Type B pancreatic cell (in vitro differentiated cells): ENCODE data around the gene USP47. TPM values are rescaled to one million over a fixed set of nuclear protein-coding genes. Genes with fewer than 3 reads are reported as not detected.

ENCODE experiments used
- DNase-seq: peaks from one replicate; pipeline ENCODE4 v3.0.0; 2021; ENCODE audit warnings: mixed read lengths; ENCODE audit not compliant: unreplicated experiment; ENCODE audit errors: extremely low spot score
- H3K27ac Mint-ChIP-seq: 2 replicates; pipeline ENCODE4 v1.8.0; 2021; ENCODE audit warnings: mild to moderate bottlenecking, mixed read lengths
- H3K27me3 Mint-ChIP-seq: 2 replicates; pipeline ENCODE4 v1.8.0; 2021; ENCODE audit warnings: mixed read lengths
- H3K36me3 Mint-ChIP-seq: 2 replicates; pipeline ENCODE4 v1.8.0; 2021; ENCODE audit warnings: mixed read lengths
- H3K4me1 Mint-ChIP-seq: one replicate; pipeline ENCODE4 v1.8.0; 2021; ENCODE audit warnings: mixed read lengths; ENCODE audit not compliant: unreplicated experiment
- H3K4me3 Mint-ChIP-seq: 2 replicates; pipeline ENCODE4 v1.8.0; 2021; ENCODE audit warnings: mild to moderate bottlenecking, mixed read lengths
- H3K9me3 Mint-ChIP-seq: 2 replicates; pipeline ENCODE4 v1.8.0; 2021; ENCODE audit warnings: mixed read lengths
- total RNA-seq: library from RNA; stranded (reverse); gene quantifications from 2 replicates; pipeline ENCODE4 v1.2.1, GENCODE V29; 2021; ENCODE audit warnings: low replicate concordance
- TF ChIP-seq, protein P1 (sequence below): fragments of 200-600 bp; sonication (generic); conservative IDR thresholded peaks from 2 replicates; pipeline ENCODE4 v1.5.0; 2021; ENCODE audit warnings: antibody characterized with exemption, mild to moderate bottlenecking

USP47 gene
- total RNA-seq, 1 donor from 2014 or later = 54.4 TPM

DNA sequence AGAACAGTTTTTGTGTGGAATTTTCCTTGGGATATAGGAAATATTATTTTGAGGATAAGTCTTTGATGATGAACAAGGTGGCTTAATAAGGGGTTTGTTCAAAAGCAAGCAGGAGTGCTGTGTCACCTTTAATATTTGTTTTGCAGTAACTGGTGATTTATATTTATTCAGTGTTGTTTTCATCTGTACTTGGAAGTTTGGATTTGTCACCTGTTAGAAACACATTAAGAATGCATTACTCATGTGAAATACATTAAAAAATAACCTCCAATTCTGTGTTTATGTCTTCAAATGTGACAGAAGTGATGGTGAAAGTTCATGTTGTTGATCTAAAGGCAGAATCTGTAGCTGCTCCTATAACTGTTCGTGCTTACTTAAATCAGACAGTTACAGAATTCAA, 96.2 kb downstream of the USP47 start:
- TF ChIP-seq, protein P1, sequence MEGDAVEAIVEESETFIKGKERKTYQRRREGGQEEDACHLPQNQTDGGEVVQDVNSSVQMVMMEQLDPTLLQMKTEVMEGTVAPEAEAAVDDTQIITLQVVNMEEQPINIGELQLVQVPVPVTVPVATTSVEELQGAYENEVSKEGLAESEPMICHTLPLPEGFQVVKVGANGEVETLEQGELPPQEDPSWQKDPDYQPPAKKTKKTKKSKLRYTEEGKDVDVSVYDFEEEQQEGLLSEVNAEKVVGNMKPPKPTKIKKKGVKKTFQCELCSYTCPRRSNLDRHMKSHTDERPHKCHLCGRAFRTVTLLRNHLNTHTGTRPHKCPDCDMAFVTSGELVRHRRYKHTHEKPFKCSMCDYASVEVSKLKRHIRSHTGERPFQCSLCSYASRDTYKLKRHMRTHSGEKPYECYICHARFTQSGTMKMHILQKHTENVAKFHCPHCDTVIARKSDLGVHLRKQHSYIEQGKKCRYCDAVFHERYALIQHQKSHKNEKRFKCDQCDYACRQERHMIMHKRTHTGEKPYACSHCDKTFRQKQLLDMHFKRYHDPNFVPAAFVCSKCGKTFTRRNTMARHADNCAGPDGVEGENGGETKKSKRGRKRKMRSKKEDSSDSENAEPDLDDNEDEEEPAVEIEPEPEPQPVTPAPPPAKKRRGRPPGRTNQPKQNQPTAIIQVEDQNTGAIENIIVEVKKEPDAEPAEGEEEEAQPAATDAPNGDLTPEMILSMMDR = no peak
- H3K27me3 Mint-ChIP-seq = no peaks in the 10 kb centered on the region
- H3K4me1 Mint-ChIP-seq = peaks cover 13% of the 10 kb centered on the region
- H3K27ac Mint-ChIP-seq = no peak overlapping the region
- no peaks in the 10 kb centered on the region for H3K9me3 Mint-ChIP-seq
- DNase-seq = no peak
- no peak overlapping the region for H3K4me3 Mint-ChIP-seq
- peaks cover 48% of the 10 kb centered on the region for H3K36me3 Mint-ChIP-seq

DNA sequence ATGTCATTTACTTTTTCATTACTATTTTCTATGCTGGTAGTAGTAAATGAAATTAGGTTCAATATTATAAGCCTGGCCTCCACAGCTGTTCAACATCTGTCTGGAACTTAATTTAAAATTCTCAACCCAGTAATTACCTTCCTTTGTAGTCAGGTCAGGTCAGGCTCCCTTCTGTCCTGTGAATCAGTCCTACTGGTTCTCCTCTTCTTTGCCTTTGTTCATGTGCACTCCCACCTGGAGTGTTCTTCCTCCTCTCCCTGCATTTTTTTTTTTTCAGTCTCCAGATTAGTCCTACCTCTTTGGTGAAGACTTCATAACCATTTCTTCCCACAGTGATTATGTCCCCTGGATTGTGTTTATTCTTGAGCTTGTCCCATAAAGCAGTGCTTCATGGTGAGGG, 98.8 kb downstream of the USP47 start:
- Mint-ChIP-seq H3K36me3 (peaks cover 31% of the 10 kb centered on the region), H3K27me3 (no peaks in the 10 kb centered on the region), H3K4me3 (no peak overlapping the region), H3K9me3 (no peaks in the 10 kb centered on the region), H3K4me1 (peaks cover 13% of the 10 kb centered on the region), H3K27ac (no peak overlapping the region)
- DNase-seq = no peak
- TF ChIP-seq, protein P1 = no peak

DNA sequence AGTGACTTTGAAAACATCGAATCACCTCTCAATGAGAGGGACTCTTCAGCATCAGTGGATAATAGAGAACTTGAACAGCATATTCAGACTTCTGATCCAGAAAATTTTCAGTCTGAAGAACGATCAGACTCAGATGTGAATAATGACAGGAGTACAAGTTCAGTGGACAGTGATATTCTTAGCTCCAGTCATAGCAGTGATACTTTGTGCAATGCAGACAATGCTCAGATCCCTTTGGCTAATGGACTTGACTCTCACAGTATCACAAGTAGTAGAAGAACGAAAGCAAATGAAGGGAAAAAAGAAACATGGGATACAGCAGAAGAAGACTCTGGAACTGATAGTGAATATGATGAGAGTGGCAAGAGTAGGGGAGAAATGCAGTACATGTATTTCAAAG, 100.9 kb downstream of the USP47 start:
- Mint-ChIP-seq H3K27me3 (no peaks in the 10 kb centered on the region), H3K4me1 (peaks cover 16% of the 10 kb centered on the region), H3K36me3 (peaks cover 30% of the 10 kb centered on the region), H3K27ac (no peak overlapping the region), H3K4me3 (no peak overlapping the region), H3K9me3 (no peaks in the 10 kb centered on the region)
- DNase-seq = no peak
- TF ChIP-seq, protein P1 = no peak

DNA sequence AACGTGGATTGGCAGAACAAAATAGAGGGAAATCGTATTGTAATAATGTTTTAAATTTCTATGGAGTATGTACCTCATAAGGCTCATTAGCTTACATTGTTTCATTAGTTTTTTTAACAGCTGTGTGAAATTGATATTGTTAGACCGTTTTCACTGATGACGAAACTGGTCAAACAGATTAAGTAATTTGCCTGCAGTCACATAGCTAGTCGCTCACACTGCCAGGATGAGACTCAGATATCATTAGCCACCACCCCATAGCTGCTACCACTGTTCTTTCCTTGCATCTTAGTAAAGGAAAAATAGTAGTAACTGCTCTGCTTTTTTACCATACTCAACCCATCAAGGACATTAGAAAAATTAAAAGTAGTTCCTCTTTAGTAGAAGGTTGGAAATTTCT, 102.7 kb downstream of the USP47 start:
- no peaks in the 10 kb centered on the region for H3K27me3 Mint-ChIP-seq
- no peak for DNase-seq
- H3K9me3 Mint-ChIP-seq = no peaks in the 10 kb centered on the region
- H3K27ac Mint-ChIP-seq = no peak overlapping the region
- peaks cover 25% of the 10 kb centered on the region for H3K36me3 Mint-ChIP-seq
- TF ChIP-seq, protein P1 = no peak
- H3K4me1 Mint-ChIP-seq = peaks cover 8% of the 10 kb centered on the region
- H3K4me3 Mint-ChIP-seq = no peak overlapping the region

DNA sequence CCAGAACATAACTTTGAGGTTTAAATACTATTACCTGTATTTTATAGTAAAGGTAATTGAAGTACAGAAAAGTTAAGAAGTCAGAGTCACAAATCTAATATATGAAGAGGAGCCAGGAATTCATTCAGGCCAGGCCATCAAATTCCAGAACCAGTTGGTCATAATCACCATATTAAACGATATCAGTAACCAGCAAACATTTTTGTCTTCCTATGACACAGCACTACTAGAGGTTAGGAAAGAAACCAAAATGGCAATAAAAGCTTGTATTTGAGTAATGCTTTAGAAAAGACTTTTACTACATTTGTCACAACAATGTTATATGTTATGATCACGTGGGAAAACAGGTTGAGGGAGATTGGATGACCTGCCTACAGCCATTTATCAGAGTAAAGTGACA, 104.4 kb downstream of the USP47 start:
- peaks cover 32% of the 10 kb centered on the region for H3K36me3 Mint-ChIP-seq
- no peaks in the 10 kb centered on the region for H3K9me3 Mint-ChIP-seq

More for the DNA sequence above, 104.4 kb downstream of the USP47 start:
- DNase-seq = no peak
- H3K4me3 Mint-ChIP-seq = no peak overlapping the region
- H3K27ac Mint-ChIP-seq = peak overlapping the region; percentile 70
- TF ChIP-seq, protein P1 = no peak
- peaks cover 3% of the 10 kb centered on the region for H3K4me1 Mint-ChIP-seq
- no peaks in the 10 kb centered on the region for H3K27me3 Mint-ChIP-seq
